HUES48 (cell line): ENCODE data around the gene ACTG1.

Source experiments
- H3K27ac ChIP-seq: one replicate; pipeline ENCODE4 v1.7.0; 2013; ENCODE audit warnings: low read depth, low read length, inconsistent platforms
- H3K27me3 ChIP-seq: 2 replicates; pipeline ENCODE4 v1.6.1; 2013; ENCODE audit warnings: mild to moderate bottlenecking, low read length; ENCODE audit not compliant: control insufficient read depth, insufficient read depth
- H3K36me3 ChIP-seq: 2 replicates; pipeline ENCODE4 v1.6.1; 2013; ENCODE audit warnings: low read length; ENCODE audit not compliant: control insufficient read depth, insufficient read depth
- H3K4me1 ChIP-seq: 2 replicates; pipeline ENCODE4 v1.6.1; 2013; ENCODE audit warnings: mild to moderate bottlenecking, low read length; ENCODE audit not compliant: control insufficient read depth, insufficient read depth
- H3K4me3 ChIP-seq: 2 replicates; pipeline ENCODE4 v1.5.1; 2013; ENCODE audit warnings: mild to moderate bottlenecking, low read depth, low read length
- H3K9ac ChIP-seq: 2 replicates; pipeline ENCODE4 v1.6.1; 2013; ENCODE audit warnings: mild to moderate bottlenecking, low read depth, low read length, moderate library complexity
- H3K9me3 ChIP-seq: 2 replicates; pipeline ENCODE4 v1.6.1; 2013; ENCODE audit warnings: low read length; ENCODE audit not compliant: control insufficient read depth, insufficient read depth

ACTG1 gene

GRCh38 chr17:81544281-81544974, 31.8 kb upstream of the ACTG1 start:
- peaks cover 65% of the 10 kb centered on the region for H3K36me3 ChIP-seq

GRCh38 chr17:81543756-81544155, 31.2 kb upstream of the ACTG1 start:
- Histone ChIP-seq H3K4me3 (no peak overlapping the region), H3K27me3 (no peaks in the 10 kb centered on the region), H3K4me1 (no peaks in the 10 kb centered on the region), H3K9ac (no peak overlapping the region), H3K27ac (no peak overlapping the region), H3K36me3 (peaks cover 59% of the 10 kb centered on the region), H3K9me3 (no peaks in the 10 kb centered on the region)

More at GRCh38 chr17:81544281-81544974, 31.8 kb upstream of the ACTG1 start:
- Histone ChIP-seq H3K9ac (no peak overlapping the region), H3K27me3 (no peaks in the 10 kb centered on the region), H3K4me1 (no peaks in the 10 kb centered on the region), H3K4me3 (no peak overlapping the region), H3K9me3 (no peaks in the 10 kb centered on the region), H3K27ac (no peak overlapping the region)

- Histone ChIP-seq H3K9ac (no peak overlapping the region), H3K4me3 (no peak overlapping the region), H3K36me3 (peaks cover 59% of the 10 kb centered on the region), H3K4me1 (no peaks in the 10 kb centered on the region), H3K27me3 (no peaks in the 10 kb centered on the region), H3K27ac (no peak overlapping the region), H3K9me3 (no peaks in the 10 kb centered on the region)
Measured at GRCh38 chr17:81543339-81543675, 30.7 kb upstream of the ACTG1 start.

- Histone ChIP-seq H3K9ac (no peak overlapping the region), H3K36me3 (peaks cover 53% of the 10 kb centered on the region), H3K9me3 (no peaks in the 10 kb centered on the region), H3K4me3 (no peak overlapping the region), H3K4me1 (no peaks in the 10 kb centered on the region), H3K27ac (no peak overlapping the region), H3K27me3 (no peaks in the 10 kb centered on the region)
Measured at GRCh38 chr17:81542431-81543338, 30.1 kb upstream of the ACTG1 start.

GRCh38 chr17:81541123-81541522, 28.5 kb upstream of the ACTG1 start:
- Histone ChIP-seq H3K9me3 (no peaks in the 10 kb centered on the region), H3K9ac (no peak overlapping the region), H3K4me1 (no peaks in the 10 kb centered on the region), H3K27me3 (peaks cover 8% of the 10 kb centered on the region), H3K36me3 (peaks cover 38% of the 10 kb centered on the region), H3K27ac (no peak overlapping the region), H3K4me3 (no peak overlapping the region)

GRCh38 chr17:81540676-81541027, 28.1 kb upstream of the ACTG1 start:
- Histone ChIP-seq H3K36me3 (peaks cover 33% of the 10 kb centered on the region), H3K27me3 (peaks cover 12% of the 10 kb centered on the region), H3K27ac (no peak overlapping the region), H3K9ac (no peak overlapping the region), H3K9me3 (no peaks in the 10 kb centered on the region), H3K4me3 (no peak overlapping the region), H3K4me1 (no peaks in the 10 kb centered on the region)

GRCh38 chr17:81539961-81540675, 27.5 kb upstream of the ACTG1 start:
- H3K4me1 ChIP-seq: no peaks in the 10 kb centered on the region
- H3K36me3 ChIP-seq: peaks cover 28% of the 10 kb centered on the region

GRCh38 chr17:81539571-81539900, 26.9 kb upstream of the ACTG1 start:
- H3K27ac ChIP-seq: no peak overlapping the region
- no peaks in the 10 kb centered on the region for H3K9me3 ChIP-seq
- H3K4me3 ChIP-seq: no peak overlapping the region
- H3K4me1 ChIP-seq: no peaks in the 10 kb centered on the region
- peaks cover 22% of the 10 kb centered on the region for H3K36me3 ChIP-seq
- H3K27me3 ChIP-seq: peaks cover 21% of the 10 kb centered on the region
- no peak overlapping the region for H3K9ac ChIP-seq

More at GRCh38 chr17:81539961-81540675, 27.5 kb upstream of the ACTG1 start:
- no peak overlapping the region for H3K27ac ChIP-seq
- peaks cover 15% of the 10 kb centered on the region for H3K27me3 ChIP-seq
- no peaks in the 10 kb centered on the region for H3K9me3 ChIP-seq
- no peak overlapping the region for H3K4me3 ChIP-seq
- H3K9ac ChIP-seq: no peak overlapping the region

- no peak overlapping the region for H3K27ac ChIP-seq
- peaks cover 27% of the 10 kb centered on the region for H3K27me3 ChIP-seq
- H3K9ac ChIP-seq: no peak overlapping the region
- no peak overlapping the region for H3K4me3 ChIP-seq
- no peaks in the 10 kb centered on the region for H3K9me3 ChIP-seq
- H3K4me1 ChIP-seq: no peaks in the 10 kb centered on the region
- H3K36me3 ChIP-seq: peaks cover 16% of the 10 kb centered on the region
Measured at GRCh38 chr17:81538651-81539570, 26.3 kb upstream of the ACTG1 start.

GRCh38 chr17:81537856-81538555, 25.4 kb upstream of the ACTG1 start:
- no peak overlapping the region for H3K9ac ChIP-seq
- no peak overlapping the region for H3K27ac ChIP-seq

More at GRCh38 chr17:81537856-81538555, 25.4 kb upstream of the ACTG1 start:
- Histone ChIP-seq H3K4me3 (no peak overlapping the region), H3K9me3 (no peaks in the 10 kb centered on the region), H3K4me1 (no peaks in the 10 kb centered on the region), H3K27me3 (peaks cover 35% of the 10 kb centered on the region), H3K36me3 (peaks cover 10% of the 10 kb centered on the region)
